ENCODE measurements around the gene FHIT.
A peak's percentile ranks its signal among the peaks of the same experiment; 100 is the strongest.

FHIT gene

GRCh38 chr3:59913645-59914044 is 1337.6 kb downstream of the FHIT start:
- Histone ChIP-seq H3K23ac (ENCODE audit: low read length) (no peak overlapping the region), H3K4me3 (ENCODE audit: low read length) (no peak overlapping the region), H4K5ac (ENCODE audit: low read length) (no peak overlapping the region), H2BK5ac (ENCODE audit: low read length) (no peak overlapping the region), H3K27ac (ENCODE audit: low read depth, low read length) (no peak overlapping the region), H3K56ac (ENCODE audit: low read length) (no peak overlapping the region), H4K8ac (ENCODE audit: low read depth, low read length) (no peak overlapping the region), H3K4me2 (ENCODE audit: low read length) (no peak overlapping the region), H3K27me3 (ENCODE audit: insufficient read depth, low read length, poor library complexity) (no peaks in the 10 kb centered on the region), H3K36me3 (ENCODE audit: control insufficient read depth, insufficient read depth, low read length) (no peaks in the 10 kb centered on the region), H2AK5ac (ENCODE audit: low read length) (no peak overlapping the region), H2BK15ac (replicated peaks; ENCODE audit: low read depth) (no peak overlapping the region), H2BK120ac (ENCODE audit: low read depth, low read length) (no peak overlapping the region), H3K4ac (ENCODE audit: low read depth, low read length) (no peak overlapping the region), H3K79me2 (ENCODE audit: control insufficient read depth, insufficient read depth, low read length) (no peaks in the 10 kb centered on the region), H3K79me1 (ENCODE audit: low read length) (no peaks in the 10 kb centered on the region), H3K9ac (ENCODE audit: low read length) (no peak overlapping the region), H3K18ac (ENCODE audit: low read length) (no peak overlapping the region), H3K4me1 (ENCODE audit: control insufficient read depth, low read depth, low read length) (no peaks in the 10 kb centered on the region)
- WGBS (ENCODE audit: extremely low coverage, insufficient coverage, low lambda C conversion rate): no CpG with 5 or more reads among the region's 1 CpG
- no peak for DNase-seq

- H3K9ac ChIP-seq (ENCODE audit: low read length): no peak overlapping the region
- no peak overlapping the region for H2BK15ac ChIP-seq (replicated peaks; ENCODE audit: low read depth)
- no peak overlapping the region for H2BK120ac ChIP-seq (ENCODE audit: low read depth, low read length)
- no peaks in the 10 kb centered on the region for H3K27me3 ChIP-seq (ENCODE audit: insufficient read depth, low read length, poor library complexity)
- no peak overlapping the region for H3K4me2 ChIP-seq (ENCODE audit: low read length)
- no peaks in the 10 kb centered on the region for H3K79me1 ChIP-seq (ENCODE audit: low read length)
- no peak for DNase-seq
- H3K4me3 ChIP-seq (ENCODE audit: low read length): no peak overlapping the region
- no peaks in the 10 kb centered on the region for H3K36me3 ChIP-seq (ENCODE audit: control insufficient read depth, insufficient read depth, low read length)
- H4K5ac ChIP-seq (ENCODE audit: low read length): no peak overlapping the region
- no peak overlapping the region for H2AK5ac ChIP-seq (ENCODE audit: low read length)
- no peak overlapping the region for H3K18ac ChIP-seq (ENCODE audit: low read length)
- no peaks in the 10 kb centered on the region for H3K4me1 ChIP-seq (ENCODE audit: control insufficient read depth, low read depth, low read length)
- no peak overlapping the region for H4K8ac ChIP-seq (ENCODE audit: low read depth, low read length)
- no peaks in the 10 kb centered on the region for H3K79me2 ChIP-seq (ENCODE audit: control insufficient read depth, insufficient read depth, low read length)
- H3K23ac ChIP-seq (ENCODE audit: low read length): no peak overlapping the region
- H3K27ac ChIP-seq (ENCODE audit: low read depth, low read length): no peak overlapping the region
- no peak overlapping the region for H3K56ac ChIP-seq (ENCODE audit: low read length)
- no peak overlapping the region for H3K4ac ChIP-seq (ENCODE audit: low read depth, low read length)
- no CpG with 5 or more reads among the region's 2 CpGs for WGBS (ENCODE audit: extremely low coverage, insufficient coverage, low lambda C conversion rate)
- H2BK5ac ChIP-seq (ENCODE audit: low read length): no peak overlapping the region
These were observed 1342.6 kb downstream of the FHIT start for GRCh38 chr3:59908701-59909100.

GRCh38 chr3:59908280-59908679 is 1343.0 kb downstream of the FHIT start:
- Histone ChIP-seq H3K9ac (ENCODE audit: low read length) (no peak overlapping the region), H3K56ac (ENCODE audit: low read length) (no peak overlapping the region), H3K23ac (ENCODE audit: low read length) (no peak overlapping the region), H3K27ac (ENCODE audit: low read depth, low read length) (no peak overlapping the region), H2BK5ac (ENCODE audit: low read length) (no peak overlapping the region), H4K8ac (ENCODE audit: low read depth, low read length) (no peak overlapping the region), H3K79me2 (ENCODE audit: control insufficient read depth, insufficient read depth, low read length) (no peaks in the 10 kb centered on the region), H3K4me3 (ENCODE audit: low read length) (no peak overlapping the region), H3K4ac (ENCODE audit: low read depth, low read length) (no peak overlapping the region), H2BK15ac (replicated peaks; ENCODE audit: low read depth) (no peak overlapping the region), H3K36me3 (ENCODE audit: control insufficient read depth, insufficient read depth, low read length) (no peaks in the 10 kb centered on the region), H3K4me2 (ENCODE audit: low read length) (no peak overlapping the region), H2BK120ac (ENCODE audit: low read depth, low read length) (no peak overlapping the region), H2AK5ac (ENCODE audit: low read length) (no peak overlapping the region), H3K79me1 (ENCODE audit: low read length) (no peaks in the 10 kb centered on the region), H3K18ac (ENCODE audit: low read length) (no peak overlapping the region), H4K5ac (ENCODE audit: low read length) (no peak overlapping the region), H3K27me3 (ENCODE audit: insufficient read depth, low read length, poor library complexity) (no peaks in the 10 kb centered on the region), H3K4me1 (ENCODE audit: control insufficient read depth, low read depth, low read length) (no peaks in the 10 kb centered on the region)
- no CpG with 5 or more reads among the region's 2 CpGs for WGBS (ENCODE audit: extremely low coverage, insufficient coverage, low lambda C conversion rate)
- DNase-seq: peak; percentile 36

- H2BK120ac ChIP-seq (ENCODE audit: low read depth, low read length): no peak overlapping the region
- WGBS (ENCODE audit: extremely low coverage, insufficient coverage, low lambda C conversion rate): no CpG with 5 or more reads among the region's 3 CpGs
- H3K9ac ChIP-seq (ENCODE audit: low read length): no peak overlapping the region
- no peaks in the 10 kb centered on the region for H3K79me2 ChIP-seq (ENCODE audit: control insufficient read depth, insufficient read depth, low read length)
- H3K27ac ChIP-seq (ENCODE audit: low read depth, low read length): no peak overlapping the region
- H2AK5ac ChIP-seq (ENCODE audit: low read length): no peak overlapping the region
- no peak overlapping the region for H3K4me3 ChIP-seq (ENCODE audit: low read length)
- H3K27me3 ChIP-seq (ENCODE audit: insufficient read depth, low read length, poor library complexity): no peaks in the 10 kb centered on the region
- DNase-seq: no peak
- H3K4me2 ChIP-seq (ENCODE audit: low read length): no peak overlapping the region
- H3K36me3 ChIP-seq (ENCODE audit: control insufficient read depth, insufficient read depth, low read length): no peaks in the 10 kb centered on the region
- H3K23ac ChIP-seq (ENCODE audit: low read length): no peak overlapping the region
- no peak overlapping the region for H4K8ac ChIP-seq (ENCODE audit: low read depth, low read length)
- H3K4me1 ChIP-seq (ENCODE audit: control insufficient read depth, low read depth, low read length): no peaks in the 10 kb centered on the region
- H2BK15ac ChIP-seq (replicated peaks; ENCODE audit: low read depth): no peak overlapping the region
- H3K18ac ChIP-seq (ENCODE audit: low read length): no peak overlapping the region
- H4K5ac ChIP-seq (ENCODE audit: low read length): no peak overlapping the region
- H3K56ac ChIP-seq (ENCODE audit: low read length): no peak overlapping the region
- H3K79me1 ChIP-seq (ENCODE audit: low read length): no peaks in the 10 kb centered on the region
- H3K4ac ChIP-seq (ENCODE audit: low read depth, low read length): no peak overlapping the region
- H2BK5ac ChIP-seq (ENCODE audit: low read length): no peak overlapping the region
These were observed 1347.0 kb downstream of the FHIT start for GRCh38 chr3:59904296-59904695.

GRCh38 chr3:59899061-59899460 is 1352.2 kb downstream of the FHIT start:
- Histone ChIP-seq H3K4me2 (ENCODE audit: low read length) (no peak overlapping the region), H2BK15ac (replicated peaks; ENCODE audit: low read depth) (no peak overlapping the region), H3K79me1 (ENCODE audit: low read length) (no peaks in the 10 kb centered on the region), H3K79me2 (ENCODE audit: control insufficient read depth, insufficient read depth, low read length) (no peaks in the 10 kb centered on the region), H3K4ac (ENCODE audit: low read depth, low read length) (no peak overlapping the region), H4K8ac (ENCODE audit: low read depth, low read length) (no peak overlapping the region), H2BK5ac (ENCODE audit: low read length) (no peak overlapping the region), H3K4me1 (ENCODE audit: control insufficient read depth, low read depth, low read length) (no peaks in the 10 kb centered on the region), H3K9ac (ENCODE audit: low read length) (no peak overlapping the region), H3K4me3 (ENCODE audit: low read length) (no peak overlapping the region), H3K23ac (ENCODE audit: low read length) (no peak overlapping the region), H2BK120ac (ENCODE audit: low read depth, low read length) (no peak overlapping the region), H4K5ac (ENCODE audit: low read length) (no peak overlapping the region), H3K27me3 (ENCODE audit: insufficient read depth, low read length, poor library complexity) (no peaks in the 10 kb centered on the region), H3K56ac (ENCODE audit: low read length) (no peak overlapping the region), H2AK5ac (ENCODE audit: low read length) (no peak overlapping the region), H3K36me3 (ENCODE audit: control insufficient read depth, insufficient read depth, low read length) (no peaks in the 10 kb centered on the region), H3K27ac (ENCODE audit: low read depth, low read length) (no peak overlapping the region), H3K18ac (ENCODE audit: low read length) (no peak overlapping the region)
- no CpG with 5 or more reads among the region's 1 CpG for WGBS (ENCODE audit: extremely low coverage, insufficient coverage, low lambda C conversion rate)
- DNase-seq: no peak

GRCh38 chr3:59895972-59896371 is 1355.3 kb downstream of the FHIT start:
- Histone ChIP-seq H3K56ac (ENCODE audit: low read length) (no peak overlapping the region), H3K27ac (ENCODE audit: low read depth, low read length) (no peak overlapping the region), H3K27me3 (ENCODE audit: insufficient read depth, low read length, poor library complexity) (no peaks in the 10 kb centered on the region), H3K79me1 (ENCODE audit: low read length) (no peaks in the 10 kb centered on the region), H3K23ac (ENCODE audit: low read length) (no peak overlapping the region), H2BK15ac (replicated peaks; ENCODE audit: low read depth) (no peak overlapping the region), H4K8ac (ENCODE audit: low read depth, low read length) (no peak overlapping the region), H2AK5ac (ENCODE audit: low read length) (no peak overlapping the region), H3K4me2 (ENCODE audit: low read length) (no peak overlapping the region), H3K79me2 (ENCODE audit: control insufficient read depth, insufficient read depth, low read length) (no peaks in the 10 kb centered on the region), H3K9ac (ENCODE audit: low read length) (no peak overlapping the region), H2BK5ac (ENCODE audit: low read length) (no peak overlapping the region), H3K36me3 (ENCODE audit: control insufficient read depth, insufficient read depth, low read length) (no peaks in the 10 kb centered on the region), H4K5ac (ENCODE audit: low read length) (no peak overlapping the region), H3K4me1 (ENCODE audit: control insufficient read depth, low read depth, low read length) (no peaks in the 10 kb centered on the region), H3K4ac (ENCODE audit: low read depth, low read length) (no peak overlapping the region), H3K18ac (ENCODE audit: low read length) (no peak overlapping the region), H3K4me3 (ENCODE audit: low read length) (no peak overlapping the region), H2BK120ac (ENCODE audit: low read depth, low read length) (no peak overlapping the region)
- WGBS (ENCODE audit: extremely low coverage, insufficient coverage, low lambda C conversion rate): no CpG with 5 or more reads among the region's 3 CpGs
- DNase-seq: no peak
